ENCODE measurements around the gene NCDN.

DNA sequence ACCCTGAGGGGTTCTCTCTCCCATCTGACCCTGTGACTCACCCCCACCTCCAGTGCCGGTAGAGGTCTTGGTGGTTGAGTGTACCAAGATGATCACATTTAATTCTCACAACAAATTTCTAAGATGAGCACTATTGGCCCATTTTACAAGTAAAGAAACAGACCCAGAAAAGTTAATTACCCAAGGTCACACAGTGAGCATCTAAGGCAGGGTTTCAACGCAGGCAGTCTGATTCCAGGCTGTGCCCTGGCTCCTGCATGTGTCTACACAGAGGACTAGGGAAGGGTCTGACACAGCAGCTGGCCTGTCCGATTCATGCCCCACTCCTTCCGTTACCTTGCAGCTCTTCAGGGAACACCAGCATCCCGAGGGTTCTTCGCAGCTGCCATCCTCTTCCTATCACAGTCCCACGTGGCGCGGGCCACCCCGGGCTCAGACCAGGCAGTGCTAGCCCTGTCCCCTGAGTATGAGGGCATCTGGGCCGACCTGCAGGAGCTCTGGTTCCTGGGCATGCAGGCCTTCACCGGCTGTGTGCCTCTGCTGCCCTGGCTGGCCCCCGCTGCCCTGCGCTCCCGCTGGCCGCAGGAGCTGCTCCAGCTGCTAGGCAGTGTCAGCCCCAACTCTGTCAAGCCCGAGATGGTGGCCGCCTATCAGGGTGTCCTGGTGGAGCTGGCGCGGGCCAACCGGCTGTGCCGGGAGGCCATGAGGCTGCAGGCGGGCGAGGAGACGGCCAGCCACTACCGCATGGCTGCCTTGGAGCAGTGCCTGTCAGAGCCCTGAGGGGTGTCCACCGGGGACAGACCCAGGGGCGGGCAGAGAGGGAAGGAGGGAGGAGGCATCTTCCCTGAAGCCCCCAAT, 7.5 kb downstream of the NCDN start:
- peak in 1 of 4 experiments; percentile 33 for TF ChIP-seq CTCF (IDR thresholded peaks at IDR 0.05)
- no peak for TF ChIP-seq POLR2A (IDR thresholded peaks at IDR 0.05)

Measured in sigmoid colon (tissue), 3 donors.